A549 treated with RU486 at 1 μM for 4 hours (cell line): ENCODE results near the gene AGRN. TPM values are rescaled to one million over a fixed set of nuclear protein-coding genes. Genes with fewer than 3 reads are reported as not detected.

ENCODE experiments used
- total RNA-seq: library from RNA; stranded (reverse); fragments of 200-300 nt; extraction: Qiagen RNA extraction; gene quantifications from 5 replicates; pipeline ENCODE4 v1.2.3, GENCODE V29; 2022; ENCODE audit warnings: low read depth

Gene AGRN
- total RNA-seq: 74.8 to 132 TPM (median 111 TPM) in 5 replicates

DNA sequence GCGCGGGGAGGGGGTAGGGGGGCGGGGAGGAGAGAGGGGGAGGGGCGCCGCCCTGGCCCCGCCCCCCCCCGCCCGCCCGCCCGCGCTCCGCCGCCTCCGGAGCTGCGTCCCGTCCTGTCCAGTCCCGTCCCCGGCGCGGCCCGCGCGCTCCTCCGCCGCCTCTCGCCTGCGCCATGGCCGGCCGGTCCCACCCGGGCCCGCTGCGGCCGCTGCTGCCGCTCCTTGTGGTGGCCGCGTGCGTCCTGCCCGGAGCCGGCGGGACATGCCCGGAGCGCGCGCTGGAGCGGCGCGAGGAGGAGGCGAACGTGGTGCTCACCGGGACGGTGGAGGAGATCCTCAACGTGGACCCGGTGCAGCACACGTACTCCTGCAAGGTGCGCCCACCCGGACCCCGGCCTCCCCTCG is at the start of gene AGRN:
Gene AGRN, plus strand, starts transcription at position 121 of the 405 bp plus-strand sequence. Its CDS starts 53 bp downstream, at position 174.

DNA sequence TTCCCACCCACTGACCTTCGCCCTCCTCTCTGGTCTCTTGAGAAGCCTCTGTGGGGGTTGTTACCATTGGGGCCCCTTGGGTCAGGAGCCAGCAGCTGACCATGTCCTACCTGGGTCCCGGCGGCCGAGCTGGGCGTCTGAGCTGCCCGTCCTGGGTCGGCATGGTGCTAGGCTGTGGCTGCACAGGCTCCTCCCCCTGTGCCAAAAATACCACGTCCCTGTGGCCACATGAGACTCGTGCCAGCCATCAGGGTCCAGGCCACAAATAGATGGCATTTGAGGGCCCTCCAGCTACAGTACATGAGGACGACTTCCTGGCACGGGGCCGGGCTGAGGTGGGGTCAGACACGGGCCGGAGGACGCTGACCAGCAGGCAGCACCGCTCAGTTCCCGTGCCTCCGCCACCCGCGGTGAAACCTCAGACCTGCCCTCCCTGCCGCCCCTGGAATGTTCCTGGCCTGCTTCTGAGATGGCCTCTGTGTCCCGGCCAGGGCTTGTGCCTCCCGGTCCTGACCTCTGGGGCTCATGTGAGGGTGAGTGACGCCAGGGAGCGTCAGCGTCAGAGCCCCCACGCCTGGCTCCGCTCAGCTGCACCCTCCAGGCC is 37.9 kb upstream of the AGRN start, which contains the start of gene PERM1:
Gene PERM1, minus strand, starts transcription at position 139 of the 604 bp plus-strand sequence. CDS start 1,064 bp downstream, outside the sequence.

DNA sequence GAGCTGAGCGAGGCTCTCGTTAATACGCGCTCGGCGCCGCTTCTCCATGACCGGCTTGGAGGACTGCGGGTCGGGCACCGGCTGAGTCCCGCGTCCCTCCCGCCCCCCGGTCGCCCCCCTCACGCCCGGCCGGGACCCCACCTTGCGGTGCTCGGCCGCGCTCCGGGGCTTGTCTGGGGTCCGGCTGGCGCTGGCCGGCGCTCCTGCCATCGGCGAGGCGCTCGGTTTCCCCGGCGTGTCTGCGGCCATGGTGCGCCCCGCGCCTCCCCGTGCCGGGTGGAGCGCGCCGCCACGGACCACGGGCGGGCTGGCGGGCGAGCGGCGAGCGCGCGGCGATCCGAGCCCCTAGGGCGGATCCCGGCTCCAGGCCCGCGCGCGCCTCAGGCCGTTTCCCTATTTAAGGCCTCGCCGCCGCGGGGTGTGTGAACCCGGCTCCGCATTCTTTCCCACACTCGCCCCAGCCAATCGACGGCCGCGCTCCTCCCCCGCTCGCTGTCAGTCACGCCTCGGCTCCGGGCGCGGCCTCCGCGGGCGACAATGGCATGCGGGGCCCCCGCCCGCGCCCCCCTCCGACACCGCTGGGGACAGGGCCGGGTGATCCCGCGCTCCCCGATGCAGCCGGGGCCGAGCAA is 20.1 kb upstream of the AGRN start, which contains the start of gene HES4:
Gene HES4, minus strand, starts transcription at position 373 of the 632 bp plus-strand sequence. Its CDS starts 124 bp downstream, at position 249.

DNA sequence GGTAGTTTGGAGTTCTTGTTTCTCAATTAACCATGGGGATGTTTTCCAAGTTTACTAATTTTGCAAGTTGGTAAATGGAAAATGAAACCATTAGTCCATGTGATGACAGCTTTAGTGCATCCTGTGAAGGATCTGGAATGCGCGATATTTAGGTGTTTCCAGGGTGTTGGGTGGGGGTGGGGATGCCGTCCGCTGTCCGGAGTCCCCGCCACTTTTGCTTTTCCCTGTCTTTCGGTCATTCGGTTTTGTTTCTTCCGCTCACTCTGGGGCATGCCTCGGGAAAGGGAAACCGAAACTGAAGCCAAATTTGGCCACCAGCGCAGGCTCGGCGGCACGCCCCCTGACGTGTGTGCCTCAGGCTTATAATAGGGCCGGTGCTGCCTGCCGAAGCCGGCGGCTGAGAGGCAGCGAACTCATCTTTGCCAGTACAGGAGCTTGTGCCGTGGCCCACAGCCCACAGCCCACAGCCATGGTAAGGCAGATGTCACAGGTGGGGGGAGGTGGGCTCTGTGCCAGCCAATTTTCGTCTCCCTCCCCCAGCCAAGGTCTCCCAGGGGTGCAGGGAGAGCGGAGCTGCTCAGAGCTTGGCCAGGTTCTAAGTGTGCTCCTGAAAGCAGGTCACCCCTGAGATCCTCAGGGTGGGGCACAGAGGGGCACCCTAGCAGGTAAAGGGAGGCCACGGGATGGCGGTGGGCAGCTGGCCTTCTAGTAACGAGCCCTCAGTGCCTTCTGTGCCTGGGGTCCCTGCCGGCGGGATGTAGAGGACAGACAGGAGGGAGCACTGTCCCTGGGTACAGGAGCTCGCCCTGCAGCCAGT is 6.6 kb upstream of the AGRN start, which contains the start of gene ISG15:
Gene ISG15, plus strand, starts transcription at position 393 of the 817 bp plus-strand sequence. Its CDS starts 77 bp downstream, at position 470.

DNA sequence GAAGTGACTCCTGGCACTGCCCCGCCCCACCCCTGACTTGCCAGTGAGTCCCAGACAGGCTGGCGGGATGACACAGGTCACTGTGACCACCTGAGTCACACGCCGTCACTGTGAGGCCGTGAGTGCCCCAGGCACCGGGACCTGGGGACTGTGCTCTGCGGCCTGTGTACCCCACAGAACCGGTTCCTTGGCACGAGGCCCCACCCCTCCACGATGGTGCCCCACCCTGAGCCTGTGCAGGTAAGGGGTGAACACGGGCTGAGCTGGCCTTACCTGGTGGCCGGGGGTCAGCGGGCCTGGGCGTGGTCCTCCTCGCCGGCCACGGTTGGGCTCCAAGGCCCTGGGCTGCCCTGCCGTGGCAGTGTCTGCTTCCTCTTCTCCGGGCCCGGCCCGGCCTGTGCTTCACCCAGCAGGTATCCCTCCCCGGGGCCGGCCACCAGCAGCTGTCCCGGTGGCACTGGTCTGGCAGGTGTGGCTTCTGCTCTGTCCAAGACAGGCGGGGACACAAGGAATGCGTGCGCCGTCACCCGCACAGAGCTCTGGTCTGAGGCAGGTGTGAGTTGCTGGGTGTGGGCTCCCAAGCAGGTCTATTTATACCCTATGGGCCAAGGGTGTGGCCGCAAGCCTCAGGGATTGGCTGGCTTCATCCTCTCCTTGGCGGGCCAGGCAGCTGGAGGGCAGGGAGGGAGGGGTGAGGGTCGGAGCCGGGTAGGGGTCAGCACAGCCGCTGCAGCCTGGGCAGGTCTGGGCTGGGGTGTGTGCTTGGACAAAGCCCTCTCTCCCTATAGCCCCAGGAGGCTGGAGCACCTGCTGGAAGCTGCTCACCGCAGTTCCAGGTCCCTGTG is 54.0 kb downstream of the AGRN start, which contains the start of gene RNF223:
Gene RNF223, minus strand, starts transcription at position 564 of the 845 bp plus-strand sequence. CDS start 1,740 bp downstream, outside the sequence.

Other genes with a start within 250 kb of the AGRN start
- 19.4 to 36.1 TPM (median 30.2 TPM) in 5 replicates for gene SAMD11, start 96.2 kb upstream of the AGRN start, total RNA-seq
- gene NOC2L, start 60.9 kb upstream of the AGRN start, total RNA-seq: 68.1 to 90.3 TPM (median 83.4 TPM) in 5 replicates
- gene KLHL17, start 59.5 kb upstream of the AGRN start, total RNA-seq: 9.9 to 18.0 TPM (median 14.9 TPM) in 5 replicates
- 3.7 to 7.6 TPM (median 5.5 TPM) in 5 replicates for gene PLEKHN1, start 53.6 kb upstream of the AGRN start, total RNA-seq
- 0.20 to 0.29 TPM (median 0.21 TPM) in 4 of 5 replicates, not detected in the other for gene PERM1, start 38.0 kb upstream of the AGRN start, total RNA-seq
- gene HES4, start 20.0 kb upstream of the AGRN start, total RNA-seq: 29.0 to 81.0 TPM (median 71.2 TPM) in 5 replicates
- 16.4 to 26.6 TPM (median 23.7 TPM) in 5 replicates for gene ISG15, start 6.6 kb upstream of the AGRN start, total RNA-seq
- gene RNF223, start 54.2 kb downstream of the AGRN start, total RNA-seq: 0.32 to 0.62 TPM (median 0.53 TPM) in 5 replicates
- 8.5 to 15.1 TPM (median 13.8 TPM) in 5 replicates for gene C1orf159, start 96.0 kb downstream of the AGRN start, total RNA-seq
- not detected in 5 replicates for gene TTLL10, start 153.8 kb downstream of the AGRN start, total RNA-seq
- gene TNFRSF18, start 186.5 kb downstream of the AGRN start, total RNA-seq: not detected in 5 replicates
- 0.22 TPM in 1 of 5 replicates, not detected in the others for gene TNFRSF4, start 194.0 kb downstream of the AGRN start, total RNA-seq
- 105 to 136 TPM (median 127 TPM) in 5 replicates for gene SDF4, start 211.9 kb downstream of the AGRN start, total RNA-seq
- 11.0 to 22.5 TPM (median 21.8 TPM) in 5 replicates for gene B3GALT6, start 212.1 kb downstream of the AGRN start, total RNA-seq
- 0.59 to 1.7 TPM (median 1.1 TPM) in 5 replicates for gene C1QTNF12, start 226.6 kb downstream of the AGRN start, total RNA-seq